Measurements from ENCODE around the gene IL6. TPM values are rescaled to one million over a fixed set of nuclear protein-coding genes. Genes with fewer than 3 reads are reported as not detected.

Gene IL6
- total and polyA plus RNA-seq, 10 donors = 1.8 to 11.8 (median 4.1) TPM

GRCh38 chr7:22723181-22723601, 3.8 kb upstream of the IL6 start:
- no peak for TF ChIP-seq CTCF (IDR thresholded peaks at IDR 0.05 in 8 of 11, conservative IDR thresholded peaks at IDR 0.05 in 3 of 11)
- TF ChIP-seq POLR2AphosphoS5 (IDR thresholded peaks at IDR 0.05) = peak in 1 of 3 donors; percentile 62
- Histone ChIP-seq H3K27ac (peak overlapping the region; percentile 55 to 89 (median 78)), H3K4me3 (peak overlapping the region in 2 of 8 donors; percentile 11 to 41), H3K36me3 (no peaks in the 10 kb centered on the region), H3K4me1 (peaks cover 32 to 81% (median 70%) of the 10 kb centered on the region in 6 donors), H3K27me3 (replicated peaks in 1 of 7) (peaks cover 0 to 22% (median 3%) of the 10 kb centered on the region in 7 donors), H3K9me3 (no peaks in the 10 kb centered on the region)
- intact Hi-C loops (cut with DNase I; ENCODE audit: low total_unique reads) = no loop called here
- 0 to 6% (median 0%) methylated on average over 2 of the region's 2 CpGs for WGBS, 5 donors
- peak; percentile 80 for DNase-seq

GRCh38 chr7:22723637-22724036, 3.4 kb upstream of the IL6 start:
- H3K27ac ChIP-seq = peak overlapping the region; percentile 55 to 89 (median 78)
- H3K4me3 ChIP-seq = peak overlapping the region in 1 of 8 donors; percentile 41
- peaks cover 32 to 81% (median 69%) of the 10 kb centered on the region in 6 donors for H3K4me1 ChIP-seq
- intact Hi-C loops (cut with DNase I; ENCODE audit: low total_unique reads) = no loop called here
- TF ChIP-seq POLR2AphosphoS5 (IDR thresholded peaks at IDR 0.05) (no peak), CTCF (IDR thresholded peaks at IDR 0.05 in 8 of 11, conservative IDR thresholded peaks at IDR 0.05 in 3 of 11) (no peak), POLR2A (IDR thresholded peaks at IDR 0.05) (no peak)
- peaks cover 0 to 25% (median 3%) of the 10 kb centered on the region in 7 donors for H3K27me3 ChIP-seq (replicated peaks in 1 of 7)
- no peaks in the 10 kb centered on the region for H3K36me3 ChIP-seq
- no peak for DNase-seq
- no peaks in the 10 kb centered on the region for H3K9me3 ChIP-seq
- WGBS, 5 donors = 38 to 59% (median 46%) methylated on average over 4 of the region's 4 CpGs

GRCh38 chr7:22724861-22725260, 2.1 kb upstream of the IL6 start:
- peaks cover 0 to 25% (median 3%) of the 10 kb centered on the region in 7 donors for H3K27me3 ChIP-seq (replicated peaks in 1 of 7)
- H3K9me3 ChIP-seq = no peaks in the 10 kb centered on the region
- WGBS, 5 donors = 78 to 94% (median 87%) methylated on average over 6 of the region's 6 CpGs
- H3K36me3 ChIP-seq = no peaks in the 10 kb centered on the region
- intact Hi-C loops (cut with DNase I; ENCODE audit: low total_unique reads) = loop anchor here (5.0 kb wide), 2 partner anchors 68 to 168 kb away; no protein-coding TSS in a partner anchor
- H3K4me1 ChIP-seq = peaks cover 32 to 91% (median 69%) of the 10 kb centered on the region in 6 donors
- DNase-seq = no peak
- H3K27ac ChIP-seq = peak overlapping the region in 7 of 8 donors; percentile 5 to 89 (median 74)
- peak overlapping the region in 1 of 8 donors; percentile 61 for H3K4me3 ChIP-seq
- TF ChIP-seq CTCF (IDR thresholded peaks at IDR 0.05 in 8 of 11, conservative IDR thresholded peaks at IDR 0.05 in 3 of 11) = no peak
- TF ChIP-seq POLR2A (IDR thresholded peaks at IDR 0.05) = no peak
- no peak for TF ChIP-seq POLR2AphosphoS5 (IDR thresholded peaks at IDR 0.05)

- H3K9me3 ChIP-seq = no peaks in the 10 kb centered on the region
- peaks cover 0 to 25% (median 3%) of the 10 kb centered on the region in 7 donors for H3K27me3 ChIP-seq (replicated peaks in 1 of 7)
- H3K4me3 ChIP-seq = peak overlapping the region in 2 of 8 donors; percentile 37 to 61
- H3K27ac ChIP-seq = peak overlapping the region in 7 of 8 donors; percentile 5 to 89 (median 74)
- no peak for DNase-seq
- 43 to 58% (median 46%) methylated on average over 9 of the region's 9 CpGs for WGBS, 5 donors
- peaks cover 32 to 98% (median 69%) of the 10 kb centered on the region in 6 donors for H3K4me1 ChIP-seq
- intact Hi-C loops (cut with DNase I; ENCODE audit: low total_unique reads) = loop anchor here (5.0 kb wide), 2 partner anchors 68 to 168 kb away; no protein-coding TSS in a partner anchor
- TF ChIP-seq CTCF (IDR thresholded peaks at IDR 0.05 in 8 of 11, conservative IDR thresholded peaks at IDR 0.05 in 3 of 11) (peak in 4 of 11 experiments; percentile 5 to 29 (median 17)), POLR2AphosphoS5 (IDR thresholded peaks at IDR 0.05) (no peak), POLR2A (IDR thresholded peaks at IDR 0.05) (no peak)
- no peaks in the 10 kb centered on the region for H3K36me3 ChIP-seq
Measured at GRCh38 chr7:22725585-22725984, 1.4 kb upstream of the IL6 start.

All from spleen (tissue), 11 donors.